ENCODE measurements around the gene P2RY2. TPM values are rescaled to one million over a fixed set of nuclear protein-coding genes. Genes with fewer than 3 reads are reported as not detected.

The P2RY2 gene
- total and polyA plus RNA-seq, 2 of the 8 experiments (the other 6 are each of a cell fraction or from before 2014, with no cell fraction given): 1.0 to 1.5 TPM

DNA sequence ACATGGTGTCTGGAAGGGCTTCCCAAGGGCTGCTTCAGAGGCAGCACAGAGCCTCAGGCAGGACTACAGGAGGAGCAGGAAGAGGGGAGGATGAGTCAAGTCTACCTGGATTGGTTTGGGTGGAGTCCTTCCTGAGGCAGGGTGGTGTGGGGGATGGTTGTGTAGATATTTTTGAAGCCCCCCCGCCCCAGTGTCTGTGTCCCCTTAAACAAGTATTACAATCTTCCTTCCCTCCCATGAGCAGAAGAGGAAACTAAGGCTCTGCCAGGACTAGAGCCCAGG is 41.3 kb upstream of the P2RY2 start:
- no peak overlapping the region for H3K9ac ChIP-seq (replicated peaks in 1 of 4; ENCODE audit: extremely low read depth in 1 of 4, low read depth in 3 of 4, low read length in 3 of 4)
- no peaks in the 10 kb centered on the region for H4K20me1 ChIP-seq (replicated peaks in 1 of 2; ENCODE audit: control insufficient read depth in 1 of 2, insufficient read depth in 2 of 2, low read length in 2 of 2)
- H3K79me1 ChIP-seq (ENCODE audit: low read depth, low read length): no peaks in the 10 kb centered on the region
- no peak for FAIRE-seq
- no peak overlapping the region for H3K4me2 ChIP-seq (ENCODE audit: insufficient read depth in 1 of 2, low read depth in 2 of 2, low read length in 2 of 2)
- H3K18ac ChIP-seq (ENCODE audit: extremely low read depth, low read length): no peak overlapping the region
- H3K4me1 ChIP-seq (replicated peaks in 1 of 4; ENCODE audit: control insufficient read depth in 3 of 4, insufficient read depth in 4 of 4, low read length in 3 of 4): no peaks in the 10 kb centered on the region
- H3K79me2 ChIP-seq (ENCODE audit: control insufficient read depth in 1 of 2, insufficient read depth in 2 of 2, low read length in 2 of 2): no peaks in the 10 kb centered on the region
- H4K8ac ChIP-seq (ENCODE audit: extremely low read depth, insufficient read depth, low read length): no peak overlapping the region
- H2BK12ac ChIP-seq (ENCODE audit: low read depth, low read length): no peak overlapping the region
- 69% methylated on average over 1 of the region's 1 CpG; no CpG with 5 or more reads in 1 of the 2 experiments for WGBS, 2 experiments (ENCODE audit: extremely low coverage in 1 of 2, insufficient coverage in 1 of 2, insufficient read length in 1 of 2, insufficient replicate concordance in 2 of 2, low coverage in 1 of 2, low lambda C conversion rate in 2 of 2, missing lambda C conversion rate in 1 of 2)
- no peak overlapping the region for H3K56ac ChIP-seq (replicated peaks; ENCODE audit: insufficient read length, low read depth, low read length)
- no peak overlapping the region for H4K91ac ChIP-seq (replicated peaks; ENCODE audit: insufficient read length, low read length)
- TF ChIP-seq PHF8 (conservative IDR thresholded peaks at IDR 0.05; ENCODE audit: low read depth, low read length): no peak
- TF ChIP-seq EGR1 (IDR thresholded peaks at IDR 0.05; ENCODE audit: borderline replicate concordance, low read depth, low read length): no peak
- no peak for TF ChIP-seq CBX5 (IDR thresholded peaks at IDR 0.05; ENCODE audit: low read depth, low read length)
- TF ChIP-seq, protein P1, sequence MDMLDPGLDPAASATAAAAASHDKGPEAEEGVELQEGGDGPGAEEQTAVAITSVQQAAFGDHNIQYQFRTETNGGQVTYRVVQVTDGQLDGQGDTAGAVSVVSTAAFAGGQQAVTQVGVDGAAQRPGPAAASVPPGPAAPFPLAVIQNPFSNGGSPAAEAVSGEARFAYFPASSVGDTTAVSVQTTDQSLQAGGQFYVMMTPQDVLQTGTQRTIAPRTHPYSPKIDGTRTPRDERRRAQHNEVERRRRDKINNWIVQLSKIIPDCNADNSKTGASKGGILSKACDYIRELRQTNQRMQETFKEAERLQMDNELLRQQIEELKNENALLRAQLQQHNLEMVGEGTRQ (IDR thresholded peaks at IDR 0.05; ENCODE audit: low read length): no peak
- TF ChIP-seq HDAC6 (IDR thresholded peaks at IDR 0.05; ENCODE audit: low read depth, low read length): no peak
- TF ChIP-seq CHD2 (IDR thresholded peaks at IDR 0.05; ENCODE audit: low read length): no peak
- TF ChIP-seq CBX8 (IDR thresholded peaks at IDR 0.05; ENCODE audit: borderline replicate concordance, low read depth, low read length): no peak
- no peak for TF ChIP-seq EP300 (IDR thresholded peaks at IDR 0.05; ENCODE audit: borderline replicate concordance in 1 of 2, low read depth in 2 of 2, low read length in 2 of 2)
- TF ChIP-seq SP1 (IDR thresholded peaks at IDR 0.05; ENCODE audit: low read depth, low read length): no peak
- no peak for TF ChIP-seq NRF1 (IDR thresholded peaks at IDR 0.05; ENCODE audit: low read depth, low read length)
- ChIA-PET POLR2A (ENCODE audit: partially characterized antibody) (interaction anchor here (1.6 kb wide), 1 partner anchor 343 kb away, joined by 3 read pairs; no protein-coding TSS in a partner anchor), CTCF (ENCODE audit: partially characterized antibody) (interaction anchor here (0.5 to 9.4 kb wide), 34 partner anchors 8 to 587 kb away, joined by 3 to 258 read pairs (median 5); partner anchors contain the start of gene FCHSD2)
- H2BK15ac ChIP-seq (ENCODE audit: low read length): no peak overlapping the region
- H3K4me3 ChIP-seq (ENCODE audit: extremely low read depth in 1 of 4, insufficient read depth in 2 of 4, low read depth in 3 of 4, low read length in 4 of 4): no peak overlapping the region
- H3K14ac ChIP-seq (ENCODE audit: insufficient read length): no peak overlapping the region
- H2BK120ac ChIP-seq (replicated peaks; ENCODE audit: low read depth, low read length): no peak overlapping the region
- no peaks in the 10 kb centered on the region for H3K27me3 ChIP-seq (replicated peaks in 1 of 4; ENCODE audit: control insufficient read depth in 3 of 4, extremely low read depth in 1 of 4, insufficient read depth in 3 of 4, low read length in 3 of 4)
- no peaks in the 10 kb centered on the region for H3K36me3 ChIP-seq (ENCODE audit: control insufficient read depth in 2 of 4, insufficient read depth in 4 of 4, low read length in 3 of 4)
- H3K9me3 ChIP-seq (ENCODE audit: insufficient read depth in 2 of 2, low read depth in 1 of 2, low read length in 1 of 2): no peaks in the 10 kb centered on the region
- H2AK5ac ChIP-seq (ENCODE audit: low read depth, low read length): no peak overlapping the region
- no peak overlapping the region for H2AFZ ChIP-seq (ENCODE audit: low read length)
- H2BK20ac ChIP-seq (ENCODE audit: low read length): no peak overlapping the region
- no peak overlapping the region for H4K5ac ChIP-seq (ENCODE audit: insufficient read length, low read depth, low read length)
- no peaks in the 10 kb centered on the region for H3K23me2 ChIP-seq (ENCODE audit: low read depth, low read length)
- H3K27ac ChIP-seq (ENCODE audit: low read depth, low read length): no peak overlapping the region
- no peak overlapping the region for H2BK5ac ChIP-seq (ENCODE audit: low read depth, low read length)
- H3K23ac ChIP-seq (ENCODE audit: insufficient read length): no peak overlapping the region
- no peak for DNase-seq (ENCODE audit: low read depth in 1 of 2, low spot score in 2 of 2)
- no peak overlapping the region for H3K4ac ChIP-seq (replicated peaks; ENCODE audit: insufficient read length, low read depth, low read length)
